HG03025 (cell line): ENCODE results near the gene ADTRP.

Source experiments
- ATAC-seq: cut with Tn5 transposase; IDR thresholded peaks from one replicate; pipeline ENCODE4 v1.9.1; 2021; ENCODE audit warnings: mild to moderate bottlenecking, moderate library complexity; ENCODE audit not compliant: unreplicated experiment, low FRiP score

The ADTRP gene

GRCh38 chr6:11731423-11731822 is 47.2 kb downstream of the ADTRP start:
- ATAC-seq, result no peak

- no peak for ATAC-seq
Measured at GRCh38 chr6:11730641-11731040, 48.0 kb downstream of the ADTRP start.

- ATAC-seq, result no peak
Measured at GRCh38 chr6:11729076-11729475, 49.5 kb downstream of the ADTRP start.

- ATAC-seq, result no peak
Measured at GRCh38 chr6:11727998-11728961, 50.3 kb downstream of the ADTRP start.

GRCh38 chr6:11727346-11727997 is 51.1 kb downstream of the ADTRP start:
- no peak for ATAC-seq

GRCh38 chr6:11724286-11724685 is 54.3 kb downstream of the ADTRP start:
- no peak for ATAC-seq

- ATAC-seq, result no peak
Measured at GRCh38 chr6:11722805-11723631, 55.6 kb downstream of the ADTRP start.

- no peak for ATAC-seq
Measured at GRCh38 chr6:11722220-11722619, 56.4 kb downstream of the ADTRP start.

- ATAC-seq, result no peak
Measured at GRCh38 chr6:11718463-11718862, 60.1 kb downstream of the ADTRP start.

- no peak for ATAC-seq
Measured at GRCh38 chr6:11718031-11718430, 60.6 kb downstream of the ADTRP start.

- ATAC-seq, result no peak
Measured at GRCh38 chr6:11714798-11715285, 63.8 kb downstream of the ADTRP start.

GRCh38 chr6:11714116-11714797 is 64.3 kb downstream of the ADTRP start:
- ATAC-seq, result peak; percentile 39

GRCh38 chr6:11712760-11713159 is 65.8 kb downstream of the ADTRP start:
- ATAC-seq, result no peak

GRCh38 chr6:11711984-11712711 is 66.5 kb downstream of the ADTRP start:
- no peak for ATAC-seq

- no peak for ATAC-seq
Measured at GRCh38 chr6:11711003-11711983, 67.3 kb downstream of the ADTRP start.

GRCh38 chr6:11710311-11710761 is 68.3 kb downstream of the ADTRP start:
- ATAC-seq, result no peak

GRCh38 chr6:11706171-11706570 is 72.4 kb downstream of the ADTRP start:
- no peak for ATAC-seq

GRCh38 chr6:11705483-11705882 is 73.1 kb downstream of the ADTRP start:
- no peak for ATAC-seq
